Rectal smooth muscle tissue (tissue), 1 donor: Measurements from ENCODE around the gene ROBO1.

ENCODE experiments used
- H3K27ac ChIP-seq: one replicate; pipeline ENCODE4 v1.7.0; 2013; ENCODE audit warnings: low read depth, low read length, inconsistent platforms
- H3K27me3 ChIP-seq: one replicate; pipeline ENCODE4 v1.7.0; 2013; ENCODE audit warnings: low read length; ENCODE audit not compliant: control insufficient read depth, insufficient read depth
- H3K36me3 ChIP-seq: one replicate; pipeline ENCODE4 v1.7.0; 2013; ENCODE audit warnings: low read length; ENCODE audit not compliant: control insufficient read depth, insufficient read depth
- H3K4me1 ChIP-seq: one replicate; pipeline ENCODE4 v1.7.0; 2013; ENCODE audit warnings: low read length; ENCODE audit not compliant: control insufficient read depth, insufficient read depth
- H3K4me3 ChIP-seq: one replicate; pipeline ENCODE4 v1.7.0; 2013; ENCODE audit warnings: low read length
- H3K9ac ChIP-seq: one replicate; pipeline ENCODE4 v1.7.0; 2013; ENCODE audit warnings: low read length

Gene ROBO1

DNA sequence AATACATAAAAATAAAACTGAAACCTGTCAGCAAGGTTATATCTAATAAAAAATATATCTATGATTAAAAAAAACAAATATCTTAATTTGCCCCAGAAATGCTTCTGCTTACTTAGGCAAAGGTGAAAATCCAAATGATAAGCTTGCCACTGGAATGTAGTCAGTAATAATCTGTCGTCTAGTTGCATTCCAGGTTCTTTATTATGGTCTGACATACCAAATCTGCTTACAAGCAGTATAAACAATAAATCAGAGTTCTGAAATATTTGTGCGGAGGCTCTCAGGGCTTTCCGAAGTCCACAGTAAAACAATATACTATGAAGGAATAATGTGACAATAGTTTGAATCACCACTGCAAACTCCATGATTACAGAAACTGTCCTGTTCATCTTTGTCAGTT lies 1133.5 kb downstream of the ROBO1 start:
- H3K27me3 ChIP-seq: no peaks in the 10 kb centered on the region
- no peak overlapping the region for H3K9ac ChIP-seq
- peaks cover 2% of the 10 kb centered on the region for H3K36me3 ChIP-seq
- no peaks in the 10 kb centered on the region for H3K4me1 ChIP-seq
- no peak overlapping the region for H3K27ac ChIP-seq
- H3K4me3 ChIP-seq: no peak overlapping the region

DNA sequence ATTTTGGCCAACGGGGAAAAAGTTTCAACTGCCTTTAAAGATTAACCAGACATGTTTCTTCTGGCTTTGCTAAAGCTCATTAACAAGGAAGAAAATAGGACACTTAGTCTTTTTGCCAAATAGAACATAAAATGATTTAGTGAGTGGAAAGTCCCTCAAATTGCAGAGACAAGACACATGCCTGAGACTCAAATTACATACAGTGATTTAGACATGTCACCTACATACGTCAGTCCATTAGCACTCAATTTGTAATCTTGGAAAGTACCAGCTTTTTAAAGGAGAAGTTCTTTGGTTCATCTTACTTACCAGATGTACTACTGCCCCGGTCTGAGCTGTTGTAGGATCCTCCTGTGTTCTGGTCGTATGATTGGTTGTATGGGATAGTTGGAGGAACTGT lies 1134.2 kb downstream of the ROBO1 start:
- H3K36me3 ChIP-seq: peaks cover 2% of the 10 kb centered on the region
- H3K4me3 ChIP-seq: no peak overlapping the region
- no peaks in the 10 kb centered on the region for H3K4me1 ChIP-seq
- no peak overlapping the region for H3K27ac ChIP-seq
- no peaks in the 10 kb centered on the region for H3K27me3 ChIP-seq
- H3K9ac ChIP-seq: no peak overlapping the region

DNA sequence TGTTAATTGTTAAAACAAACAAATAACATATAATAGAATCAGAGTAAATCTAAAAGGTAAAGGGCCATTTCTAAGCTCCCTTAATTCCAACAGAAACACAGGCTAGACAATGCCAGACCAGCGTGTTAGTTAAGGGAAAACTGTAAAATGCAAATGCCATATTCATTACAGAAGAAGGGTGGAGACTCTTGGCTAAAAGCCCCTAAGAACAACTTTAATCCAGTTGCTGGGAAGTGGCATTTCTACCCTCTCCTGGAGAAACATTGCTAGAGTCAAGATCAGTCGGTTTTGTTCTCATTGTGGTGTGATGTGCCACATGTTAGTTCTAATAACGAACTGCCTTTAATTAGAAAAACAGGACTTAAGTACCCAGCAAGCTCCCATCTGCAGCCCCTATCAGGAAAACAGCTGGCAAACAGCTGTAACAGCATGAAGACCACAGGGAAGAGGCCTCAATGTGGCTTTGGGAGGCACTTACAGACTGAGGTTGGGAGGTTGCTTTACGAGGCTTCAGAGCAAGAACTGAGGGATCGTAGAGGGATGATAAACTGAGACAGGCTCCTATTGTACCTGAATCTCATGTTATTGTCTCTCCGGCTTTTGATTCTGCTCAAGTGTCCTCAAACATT lies 1134.8 kb downstream of the ROBO1 start:
- H3K4me3 ChIP-seq: no peak overlapping the region
- peaks cover 2% of the 10 kb centered on the region for H3K36me3 ChIP-seq
- no peaks in the 10 kb centered on the region for H3K4me1 ChIP-seq
- H3K27me3 ChIP-seq: no peaks in the 10 kb centered on the region
- no peak overlapping the region for H3K9ac ChIP-seq
- no peak overlapping the region for H3K27ac ChIP-seq

DNA sequence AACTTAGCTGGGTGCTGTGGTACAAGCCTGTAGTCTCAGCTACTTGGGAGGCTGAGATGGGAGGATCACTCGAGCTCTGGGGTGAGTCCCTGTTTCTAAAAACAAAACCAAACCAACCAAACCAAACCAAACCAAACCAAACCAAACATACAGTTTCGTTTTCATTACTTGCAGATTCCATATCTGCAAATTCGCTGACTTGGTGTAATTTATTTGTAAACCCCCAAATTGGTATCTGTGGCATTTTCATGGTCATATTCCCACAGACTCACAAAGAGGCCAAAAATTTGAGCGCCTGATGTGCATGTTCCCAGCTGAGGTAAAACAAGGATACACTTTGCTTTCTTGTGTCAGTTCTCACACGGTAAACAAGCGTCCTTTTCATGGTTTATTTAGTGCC lies 1138.3 kb downstream of the ROBO1 start:
- Histone ChIP-seq H3K27ac (no peak overlapping the region), H3K4me3 (no peak overlapping the region), H3K27me3 (no peaks in the 10 kb centered on the region), H3K4me1 (no peaks in the 10 kb centered on the region), H3K9ac (no peak overlapping the region), H3K36me3 (peaks cover 5% of the 10 kb centered on the region)

- Histone ChIP-seq H3K9ac (no peak overlapping the region), H3K4me1 (no peaks in the 10 kb centered on the region), H3K27me3 (no peaks in the 10 kb centered on the region), H3K27ac (no peak overlapping the region), H3K4me3 (no peak overlapping the region), H3K36me3 (no peaks in the 10 kb centered on the region)
Measured at GRCh38 chr3:78621061-78621716, 1146.6 kb downstream of the ROBO1 start.

DNA sequence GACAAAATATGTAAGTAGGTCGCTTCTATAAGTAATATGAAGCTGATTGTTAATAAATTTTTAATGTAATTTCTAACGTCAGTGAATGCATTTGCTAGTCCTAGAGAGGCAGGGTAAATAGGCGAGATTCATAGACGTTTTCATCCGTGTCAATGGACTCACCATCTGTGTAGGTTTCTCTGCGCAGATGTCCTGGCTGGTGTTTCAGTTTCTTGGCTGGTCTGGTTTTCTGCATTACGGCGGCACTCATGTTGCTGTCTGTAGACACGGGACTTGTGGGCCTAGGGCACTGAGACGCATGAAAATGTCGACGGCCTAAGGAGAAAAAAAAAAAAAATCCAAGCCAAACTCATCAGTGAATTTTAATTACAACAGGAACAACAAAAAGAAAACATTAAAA lies 1153.3 kb downstream of the ROBO1 start:
- Histone ChIP-seq H3K27ac (no peak overlapping the region), H3K4me1 (no peaks in the 10 kb centered on the region)

DNA sequence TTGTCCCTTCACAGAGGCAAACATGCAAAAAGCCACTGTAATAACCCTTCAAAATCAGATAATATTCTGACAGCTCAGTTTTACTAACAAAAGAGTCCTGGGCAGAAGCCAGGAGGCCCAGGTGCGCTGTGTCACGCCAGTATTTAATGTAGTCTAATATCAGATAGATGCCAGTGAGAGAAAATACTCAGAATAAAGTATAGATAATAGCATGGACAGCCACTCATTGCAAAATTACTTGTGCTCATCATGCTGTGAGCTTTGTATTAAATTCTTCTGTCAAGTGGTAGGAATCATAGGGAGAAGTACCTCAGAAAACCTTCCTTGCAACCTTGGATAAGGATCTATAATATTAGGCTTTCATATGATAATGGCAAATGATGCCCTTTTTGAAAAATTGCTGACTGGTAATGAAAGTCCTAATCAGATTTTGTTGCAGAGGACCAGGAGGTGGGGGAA lies 1154.3 kb downstream of the ROBO1 start:
- H3K9ac ChIP-seq: no peak overlapping the region
- no peaks in the 10 kb centered on the region for H3K4me1 ChIP-seq
- H3K27me3 ChIP-seq: no peaks in the 10 kb centered on the region
- no peaks in the 10 kb centered on the region for H3K36me3 ChIP-seq
- no peak overlapping the region for H3K27ac ChIP-seq
- H3K4me3 ChIP-seq: no peak overlapping the region

More for the DNA sequence above, 1153.3 kb downstream of the ROBO1 start:
- H3K36me3 ChIP-seq: no peaks in the 10 kb centered on the region
- H3K9ac ChIP-seq: no peak overlapping the region
- no peak overlapping the region for H3K4me3 ChIP-seq
- no peaks in the 10 kb centered on the region for H3K27me3 ChIP-seq

- H3K27me3 ChIP-seq: no peaks in the 10 kb centered on the region
- no peak overlapping the region for H3K4me3 ChIP-seq
- no peaks in the 10 kb centered on the region for H3K4me1 ChIP-seq
- no peak overlapping the region for H3K27ac ChIP-seq
- H3K36me3 ChIP-seq: peaks cover 5% of the 10 kb centered on the region
- H3K9ac ChIP-seq: no peak overlapping the region
Measured at GRCh38 chr3:78611278-78611677, 1156.5 kb downstream of the ROBO1 start.

GRCh38 chr3:78610462-78611125 lies 1157.2 kb downstream of the ROBO1 start:
- Histone ChIP-seq H3K4me1 (no peaks in the 10 kb centered on the region), H3K36me3 (peaks cover 6% of the 10 kb centered on the region), H3K4me3 (no peak overlapping the region), H3K27me3 (no peaks in the 10 kb centered on the region), H3K27ac (no peak overlapping the region), H3K9ac (no peak overlapping the region)

GRCh38 chr3:78606756-78607155 lies 1161.0 kb downstream of the ROBO1 start:
- no peak overlapping the region for H3K27ac ChIP-seq
- no peaks in the 10 kb centered on the region for H3K27me3 ChIP-seq
- no peaks in the 10 kb centered on the region for H3K4me1 ChIP-seq
- no peak overlapping the region for H3K9ac ChIP-seq
- H3K36me3 ChIP-seq: peaks cover 6% of the 10 kb centered on the region
- H3K4me3 ChIP-seq: no peak overlapping the region

DNA sequence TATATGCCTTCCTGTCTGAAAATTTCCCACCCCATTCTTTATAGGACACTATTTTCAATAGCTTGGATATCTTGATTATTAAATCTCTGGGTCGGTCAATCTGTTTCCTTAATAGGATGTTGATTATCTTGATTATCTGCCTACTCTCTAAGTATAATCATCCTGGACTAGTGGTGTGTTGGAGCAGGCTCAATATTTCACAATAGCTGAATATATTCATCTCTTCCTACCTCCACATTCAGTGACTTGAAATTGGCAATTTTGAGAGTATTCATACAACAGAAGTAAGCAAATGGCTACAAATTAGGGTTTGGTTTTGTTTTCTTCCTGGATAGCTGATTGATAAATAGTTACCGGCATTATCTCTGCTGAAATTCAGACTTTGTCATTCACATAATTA lies 1162.6 kb downstream of the ROBO1 start:
- Histone ChIP-seq H3K4me1 (no peaks in the 10 kb centered on the region), H3K27me3 (no peaks in the 10 kb centered on the region), H3K36me3 (peaks cover 6% of the 10 kb centered on the region), H3K9ac (no peak overlapping the region), H3K4me3 (no peak overlapping the region), H3K27ac (no peak overlapping the region)

- H3K36me3 ChIP-seq: peaks cover 6% of the 10 kb centered on the region
- H3K4me3 ChIP-seq: no peak overlapping the region
- no peak overlapping the region for H3K9ac ChIP-seq
- H3K27me3 ChIP-seq: no peaks in the 10 kb centered on the region
- H3K27ac ChIP-seq: no peak overlapping the region
- H3K4me1 ChIP-seq: no peaks in the 10 kb centered on the region
Measured at GRCh38 chr3:78604341-78604740, 1163.5 kb downstream of the ROBO1 start.
